ENCODE results near the gene SLC25A43.
"Not testable (repeated sequence)": the region's sequence is repeated elsewhere in the genome, so short reads cannot be mapped to it uniquely, and the experiment has no call there.

The SLC25A43 gene

DNA sequence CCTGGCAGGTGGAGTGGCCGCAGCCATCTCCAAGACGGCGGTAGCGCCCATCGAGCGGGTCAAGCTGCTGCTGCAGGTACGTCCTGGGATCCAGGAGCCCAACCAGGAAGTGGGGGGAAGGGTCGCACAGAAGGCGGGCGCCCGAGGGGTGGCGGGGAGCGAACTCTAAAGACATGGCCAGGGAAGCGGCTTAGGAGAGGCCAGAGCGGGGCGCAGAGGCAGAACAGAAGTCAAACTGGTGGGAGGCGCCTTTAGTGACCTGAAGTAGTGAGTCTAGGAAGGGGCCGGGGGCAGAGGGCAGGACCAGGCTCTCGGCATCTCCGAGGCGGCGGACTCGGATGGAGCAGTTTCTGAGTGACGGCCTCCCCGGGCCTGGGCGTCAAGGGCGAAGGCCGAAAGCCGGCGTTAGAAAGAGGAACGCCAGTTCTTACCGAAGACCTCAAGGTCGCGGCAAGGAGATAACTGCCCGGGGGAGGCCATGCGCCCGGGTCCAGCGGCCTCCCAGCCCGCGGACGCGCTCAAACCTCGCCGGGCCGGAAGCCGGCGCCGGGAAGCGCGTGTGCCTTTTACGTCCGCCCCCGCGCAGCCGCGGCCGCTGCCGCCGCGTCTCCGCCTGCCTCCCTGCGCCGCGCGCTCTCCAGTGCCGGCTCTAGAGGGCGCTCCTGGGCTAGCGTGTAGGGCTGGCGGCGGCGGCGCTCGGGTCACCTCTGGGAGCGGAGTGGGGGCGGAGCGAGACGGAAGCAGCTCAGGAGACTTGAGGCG is 69.6 kb downstream of the SLC25A43 start:
- no peak for FAIRE-seq

GRCh38 chrX:119469313-119469635 is 70.1 kb downstream of the SLC25A43 start:
- FAIRE-seq, result no peak

DNA sequence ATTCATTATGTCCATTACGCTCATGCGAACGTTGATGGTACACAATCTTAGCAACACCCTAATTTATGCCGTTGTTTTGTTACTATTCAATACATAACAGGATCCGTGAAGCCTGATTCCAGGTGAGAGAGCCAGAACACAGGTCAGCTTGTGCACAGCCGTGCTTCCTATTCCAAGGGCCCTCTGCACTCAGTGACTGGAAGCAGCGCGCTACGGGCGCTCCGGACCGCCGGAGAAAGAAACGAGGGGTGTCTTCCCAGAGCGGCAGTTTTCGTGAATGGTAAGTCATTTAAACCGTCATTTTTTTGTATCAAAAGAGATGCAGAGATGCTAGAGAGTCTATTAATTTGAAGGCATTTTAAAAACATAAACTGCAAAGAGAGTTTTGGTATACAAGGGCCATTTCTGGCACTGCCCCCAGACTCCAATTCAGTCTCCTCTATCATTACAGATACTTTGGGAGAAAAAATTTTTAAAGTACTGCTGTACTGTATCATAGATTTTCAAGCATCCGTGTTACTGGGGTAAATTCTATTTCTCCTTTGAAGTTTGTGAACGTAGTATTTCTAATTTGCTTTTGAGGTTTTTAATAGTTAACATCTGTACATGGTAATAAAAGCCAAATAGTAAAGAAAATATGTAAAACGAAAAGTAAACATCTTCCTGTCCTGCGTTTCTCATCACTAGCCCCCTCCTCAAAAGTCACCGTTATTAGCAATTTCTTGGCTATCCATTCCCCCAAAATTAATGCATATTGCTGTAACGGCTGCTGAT is 75.7 kb downstream of the SLC25A43 start:
- FAIRE-seq, result no peak

- peak; percentile 38 for FAIRE-seq
Observed at GRCh38 chrX:119475389-119476101, 76.4 kb downstream of the SLC25A43 start.

- peak; percentile 81 for FAIRE-seq
Observed at GRCh38 chrX:119477812-119478232, 78.7 kb downstream of the SLC25A43 start.

DNA sequence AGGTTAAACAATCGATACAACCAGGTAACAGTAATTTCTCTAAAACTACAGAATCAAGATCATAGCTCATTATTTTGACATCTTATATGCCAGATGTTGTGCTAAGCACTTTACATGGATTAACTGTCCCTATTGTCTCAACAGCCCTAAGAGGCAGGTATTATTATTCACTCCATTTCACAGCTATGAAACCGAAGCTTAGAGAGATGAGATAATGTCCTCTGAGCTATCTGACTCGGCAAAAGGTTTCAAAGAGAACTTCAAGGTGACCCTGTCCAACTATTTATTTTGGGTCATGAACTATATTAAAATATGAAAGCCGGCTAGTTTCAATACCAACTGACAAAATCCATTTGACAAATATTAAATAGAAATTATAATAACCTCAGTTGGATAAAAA is 79.4 kb downstream of the SLC25A43 start:
- no peak for FAIRE-seq

DNA sequence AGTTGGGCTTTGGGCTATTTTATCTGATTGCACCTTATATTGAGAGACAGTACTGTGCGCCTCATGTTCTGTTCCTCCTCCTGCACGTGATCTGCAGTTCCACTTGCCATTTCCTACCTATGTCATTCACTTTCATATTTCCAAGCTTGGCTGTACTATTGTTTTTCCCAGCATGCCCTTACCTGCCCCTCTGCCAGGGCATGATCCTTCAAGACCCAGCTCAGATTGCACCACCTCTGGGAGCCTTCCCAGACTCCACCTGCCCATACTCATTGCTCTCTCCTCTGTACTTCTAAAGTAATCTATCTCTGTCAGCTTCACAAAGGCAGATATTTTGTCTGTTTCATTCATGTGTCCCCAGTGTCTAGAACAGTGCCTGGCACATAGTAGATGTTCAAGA is 80.7 kb downstream of the SLC25A43 start:
- FAIRE-seq, result no peak

DNA sequence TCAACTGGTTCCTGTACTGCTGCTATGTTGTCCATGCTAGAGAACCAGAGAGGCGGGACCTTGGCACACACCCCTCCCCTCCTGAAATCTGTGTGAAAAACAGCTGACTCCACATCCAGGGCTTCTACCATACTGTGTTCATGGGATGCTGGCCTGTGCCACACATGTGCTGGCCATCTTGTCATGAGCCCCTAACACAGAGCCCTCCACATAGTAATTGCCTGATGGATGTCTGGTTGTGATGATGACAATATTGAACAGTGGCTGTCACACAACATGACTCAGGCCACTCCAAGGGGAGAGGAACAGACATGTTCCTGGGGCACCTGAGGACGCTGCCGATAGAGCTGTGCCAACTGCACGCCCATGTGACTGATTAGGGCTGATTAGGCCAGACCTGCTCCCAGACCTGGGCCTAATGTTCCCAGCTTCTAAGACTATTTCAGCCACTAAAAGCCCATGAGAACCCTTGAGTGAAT is 82.2 kb downstream of the SLC25A43 start:
- FAIRE-seq, result no peak

GRCh38 chrX:119482041-119482440 is 82.9 kb downstream of the SLC25A43 start:
- FAIRE-seq, result no peak

- no peak for FAIRE-seq
Observed at GRCh38 chrX:119482481-119483480, 83.6 kb downstream of the SLC25A43 start.

DNA sequence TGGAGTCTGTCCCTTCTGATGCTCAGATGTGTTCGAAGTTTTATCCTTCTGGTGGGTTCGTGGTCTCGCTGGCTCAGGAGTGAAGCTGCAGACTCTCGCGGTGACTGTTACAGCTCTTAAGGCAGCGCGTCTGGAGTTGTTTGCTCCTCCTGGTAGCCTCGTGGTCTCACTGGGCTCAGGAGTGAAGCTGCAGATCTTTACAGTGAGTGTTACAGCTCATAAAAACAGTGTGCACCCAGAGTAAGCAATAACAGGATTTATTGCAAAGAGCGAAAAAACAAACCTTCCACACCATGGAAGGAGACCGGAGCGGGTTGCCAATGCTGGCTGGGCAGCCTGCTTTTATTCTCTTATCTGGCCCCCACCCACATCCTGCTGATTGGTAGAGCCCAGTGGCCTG is 87.6 kb downstream of the SLC25A43 start:
- no peak for FAIRE-seq

DNA sequence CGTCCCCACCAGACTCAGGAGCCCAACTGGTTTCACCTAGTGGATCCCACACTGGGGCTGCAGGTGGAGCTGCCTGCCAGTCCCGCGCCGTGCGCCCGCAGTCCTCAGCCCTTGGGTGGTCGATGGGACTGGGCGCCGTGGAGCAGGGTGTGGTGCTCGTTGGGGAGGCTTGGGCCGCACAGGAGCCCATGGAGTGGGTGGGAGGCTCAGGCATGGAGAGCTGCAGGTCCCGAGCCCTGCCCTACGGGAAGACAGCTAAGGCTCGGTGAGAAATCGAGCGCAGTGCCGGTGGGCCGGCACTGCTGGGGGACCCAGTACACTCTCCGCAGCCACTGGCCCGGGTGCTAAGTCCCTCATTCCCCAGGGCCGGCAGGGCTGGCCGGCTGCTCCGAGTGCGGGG is 88.6 kb downstream of the SLC25A43 start:
- FAIRE-seq, result not testable (repeated sequence)

DNA sequence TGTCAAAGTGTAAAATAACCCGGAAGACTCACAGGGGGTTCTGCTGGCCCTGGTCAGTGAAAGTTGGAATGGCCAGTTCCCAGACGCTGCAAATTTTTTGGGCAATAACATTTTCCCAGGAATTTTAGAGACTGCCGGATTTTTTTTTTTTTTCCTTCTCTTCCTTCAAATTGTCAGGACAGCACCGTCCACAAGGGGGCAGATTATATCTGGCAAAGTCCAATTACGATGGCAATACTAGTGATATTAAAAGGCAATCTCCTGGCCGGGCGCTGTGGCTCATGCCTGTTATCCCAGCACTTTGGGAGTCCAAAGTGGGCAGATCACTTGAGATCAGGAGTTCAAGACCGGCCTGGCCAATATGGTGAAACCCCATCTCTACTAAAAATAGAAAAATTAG is 89.6 kb downstream of the SLC25A43 start:
- no peak for FAIRE-seq

DNA sequence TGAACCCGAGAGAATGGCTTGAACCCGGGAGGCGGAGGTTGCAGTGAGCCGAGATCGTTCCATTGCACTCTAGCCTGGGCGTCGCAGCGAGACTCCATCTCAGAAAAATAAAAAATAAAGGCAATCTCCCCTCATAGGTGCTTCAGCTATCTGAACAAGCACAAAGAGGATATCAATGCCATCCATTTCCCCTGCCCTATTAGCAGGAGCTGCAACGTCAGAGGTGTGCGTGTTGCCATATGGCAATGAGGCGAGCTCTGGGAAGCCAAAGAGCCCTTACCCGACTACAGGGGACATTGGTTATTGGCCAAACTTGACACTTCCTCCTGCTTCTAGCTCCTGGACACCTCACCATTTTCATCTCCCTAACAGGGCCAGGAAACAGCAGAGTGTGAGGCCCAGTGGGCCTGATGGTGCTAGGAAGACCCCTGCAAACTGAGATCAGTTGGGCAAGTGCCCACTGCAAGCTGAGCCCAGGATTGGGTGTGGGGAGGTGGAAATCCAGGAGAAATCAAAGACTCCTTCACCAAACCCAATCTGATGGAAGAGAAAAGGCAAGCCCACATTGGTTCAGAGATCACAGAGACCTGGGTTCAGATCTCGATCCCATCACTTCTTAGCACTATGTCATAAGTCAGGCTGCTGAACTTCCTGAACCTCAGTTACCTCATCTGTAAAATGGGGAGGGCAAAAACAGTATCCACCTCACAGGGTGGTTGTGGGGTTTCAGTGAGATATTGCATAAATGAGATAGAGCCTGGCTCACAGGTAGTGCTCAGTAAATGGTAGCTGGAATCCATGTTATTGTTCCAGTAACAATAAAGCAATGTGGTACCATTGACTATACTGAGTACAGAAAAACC is 90.3 kb downstream of the SLC25A43 start:
- FAIRE-seq, result no peak

DNA sequence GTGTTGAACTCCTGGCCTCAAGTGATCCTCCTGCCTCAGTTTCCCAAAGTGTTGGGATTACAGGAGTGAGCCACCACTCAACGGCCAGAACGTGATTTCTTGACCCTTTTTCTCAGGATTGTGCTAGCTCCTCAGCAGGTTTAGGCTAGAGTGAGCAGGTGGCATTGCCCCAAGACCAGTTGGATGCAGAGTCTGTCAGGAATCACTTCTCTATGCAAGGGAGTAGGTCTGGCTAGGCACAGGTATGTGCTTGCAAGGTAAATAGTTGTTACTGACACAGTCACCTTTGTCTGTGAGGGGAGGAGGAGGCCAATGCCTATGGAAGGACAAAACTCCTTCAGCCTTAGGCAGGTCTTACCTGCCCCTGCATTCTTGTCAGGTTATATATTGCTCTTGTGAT is 93.3 kb downstream of the SLC25A43 start:
- no peak for FAIRE-seq

- FAIRE-seq, result not testable (repeated sequence)
Observed at GRCh38 chrX:119493851-119494495, 94.8 kb downstream of the SLC25A43 start.

GRCh38 chrX:119495734-119496726 is 96.9 kb downstream of the SLC25A43 start:
- no peak for FAIRE-seq

DNA sequence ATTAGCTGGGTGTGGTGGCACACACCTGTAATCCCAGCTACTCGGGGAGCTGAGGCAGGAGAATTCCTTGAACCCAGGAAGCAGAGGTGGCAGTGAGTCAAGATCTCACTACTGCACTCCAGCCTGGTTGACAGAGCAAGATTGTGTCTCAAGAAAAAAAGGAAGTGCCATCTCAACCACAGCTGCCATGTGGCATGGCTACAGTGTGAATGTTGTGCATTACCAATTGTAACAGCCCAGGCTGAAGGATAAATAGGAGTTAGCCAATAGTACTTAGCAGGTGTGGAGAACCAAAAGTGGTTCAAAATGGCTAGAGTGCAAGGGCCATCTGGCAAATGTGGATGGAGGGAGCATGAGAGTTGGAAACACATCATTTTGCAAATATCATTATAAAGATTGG is 98.0 kb downstream of the SLC25A43 start:
- FAIRE-seq, result no peak

DNA sequence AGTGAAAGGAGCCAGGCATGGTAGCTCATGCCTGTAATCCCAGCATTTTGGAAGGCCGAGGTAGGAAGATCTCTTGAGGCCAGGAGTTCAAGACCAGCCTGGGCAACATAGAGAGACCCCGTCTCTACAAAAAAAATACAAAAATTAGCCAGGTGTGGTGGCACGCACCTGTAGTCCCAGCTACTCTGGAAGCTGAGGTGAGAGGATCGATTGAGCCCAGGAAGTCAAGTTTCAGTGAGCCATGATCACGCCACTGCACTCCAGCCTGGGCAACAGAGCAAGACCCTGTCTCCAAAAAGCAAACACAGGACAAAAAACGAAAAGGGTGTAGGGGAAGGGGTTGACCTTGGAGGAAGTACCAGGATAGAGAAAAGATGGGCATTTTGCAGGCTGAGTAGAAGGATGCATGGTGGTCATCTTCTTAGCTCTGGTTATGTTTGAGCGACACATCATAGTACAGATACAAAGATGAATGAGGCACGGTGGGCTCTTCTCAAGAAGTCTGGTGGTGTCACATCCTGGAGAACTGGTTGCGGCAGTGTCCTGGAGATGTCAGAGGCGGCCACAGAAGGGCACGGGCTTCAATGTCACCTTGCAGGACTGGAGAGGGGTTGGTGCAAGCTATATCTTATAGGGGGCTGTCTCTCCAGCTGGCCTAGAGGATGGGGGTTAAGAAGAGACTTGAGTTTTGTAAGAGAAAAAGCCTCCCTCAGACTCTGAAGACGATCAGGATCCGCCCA is 101.1 kb downstream of the SLC25A43 start:
- no peak for FAIRE-seq
